Right lobe of liver (tissue), 6 donors: ENCODE measurements around the gene NLRP6. TPM values are rescaled to one million over a fixed set of nuclear protein-coding genes. Genes with fewer than 3 reads are reported as not detected.

Experiments used
- ATAC-seq, 4 donors: fragments of 200-7000 bp; cut with Tn5 transposase; one replicate each; pipeline ENCODE4 v1.9.1; 2020; ENCODE audit warnings: mild to moderate bottlenecking in 4 of 4, moderate library complexity in 4 of 4
- DNase-seq, 3 donors: peaks; one replicate each; pipeline ENCODE4 v3.0.0-alpha.2; 2020
- H3K27ac ChIP-seq, 3 donors: fragments of 200-600 bp; one replicate each; pipeline ENCODE4 v1.8.0; 2022
- H3K27me3 ChIP-seq, 2 donors: fragments of 200-600 bp; one replicate each; pipeline ENCODE4 v1.8.0; 2022
- H3K36me3 ChIP-seq, 4 donors: fragments of 200-600 bp; sonication (generic) in 1 of 4; one replicate each; pipeline versions ENCODE4 v1.5.1 to v1.8.0; 2017 to 2022; ENCODE audit warnings: control low read depth in 1 of 4
- H3K4me1 ChIP-seq, 4 donors: fragments of 200-600 bp; sonication (generic) in 1 of 4; one replicate each; pipeline versions ENCODE4 v1.5.1 to v1.8.0; 2017 to 2022; ENCODE audit warnings: control low read depth in 1 of 4
- H3K4me3 ChIP-seq, 3 donors: fragments of 200-600 bp; one replicate each; pipeline ENCODE4 v1.8.0; 2022
- H3K9me3 ChIP-seq, 4 donors: fragments of 200-600 bp; sonication (generic) in 1 of 4; one replicate each; pipeline versions ENCODE4 v1.5.1 to v1.8.0; 2017 to 2022; ENCODE audit warnings: control low read depth in 1 of 4
- CTCF ChIP-seq, 4 donors: fragments of 200-600 bp in 3 of 4; fragments of 450-650 bp in 1 of 4; IDR thresholded peaks; one replicate each; pipeline versions ENCODE4 v1.5.1 to v1.8.0; 2016 to 2022; ENCODE audit warnings: antibody characterized with exemption in 4 of 4, mild to moderate bottlenecking in 2 of 4
- POLR2A ChIP-seq: fragments of 450-650 bp; IDR thresholded peaks from one replicate; pipeline ENCODE4 v1.6.1; 2017; ENCODE audit warnings: antibody characterized with exemption, mild to moderate bottlenecking
- WGBS: methylation state at CpG from one replicate; pipeline ENCODE4 v1.1.6; 2018; ENCODE audit warnings: low coverage, low lambda C conversion rate; ENCODE audit not compliant: insufficient coverage; ENCODE audit errors: missing lambda C conversion rate; 5-methylcytosine and 5-hydroxymethylcytosine counted together
- intact Hi-C, 2 donors: fragments of 100-400 bp; cut with DNase I; formaldehyde crosslinking; loops; one replicate each; pipeline versions ENCODE4 v1.11.2 to v1.14.1; 2022
- total RNA-seq, 6 experiments: library from RNA; depleted of rRNA in 2 of 6; stranded (reverse); fragments of >200 nt in 2 of 6; fragmentation: NEBNext Ultra II Directional in 3 of 6; extraction: Animal tissue kit (Norgen Biotek cat#: 25700) in 3 of 6; gene quantifications; one replicate each; pipeline versions ENCODE4 v1.1.0 to v1.2.4, GENCODE V29; 2016 to 2023
- donor health status: DM: no; HTN: yes; CAD: no.
- donor health status: DM: no; HTN: no; CAD: no.
- donor health status: DM: no; HTN: no; CAD: no.
- donor health status: DM: no; HTN: yes; CAD: no.
- donor health status: DM: no; HTN: yes; CAD: no.

NLRP6 gene
- total RNA-seq, 6 experiments from 2014 or later, result 0.22 to 6.2 (median 1.6) TPM

DNA sequence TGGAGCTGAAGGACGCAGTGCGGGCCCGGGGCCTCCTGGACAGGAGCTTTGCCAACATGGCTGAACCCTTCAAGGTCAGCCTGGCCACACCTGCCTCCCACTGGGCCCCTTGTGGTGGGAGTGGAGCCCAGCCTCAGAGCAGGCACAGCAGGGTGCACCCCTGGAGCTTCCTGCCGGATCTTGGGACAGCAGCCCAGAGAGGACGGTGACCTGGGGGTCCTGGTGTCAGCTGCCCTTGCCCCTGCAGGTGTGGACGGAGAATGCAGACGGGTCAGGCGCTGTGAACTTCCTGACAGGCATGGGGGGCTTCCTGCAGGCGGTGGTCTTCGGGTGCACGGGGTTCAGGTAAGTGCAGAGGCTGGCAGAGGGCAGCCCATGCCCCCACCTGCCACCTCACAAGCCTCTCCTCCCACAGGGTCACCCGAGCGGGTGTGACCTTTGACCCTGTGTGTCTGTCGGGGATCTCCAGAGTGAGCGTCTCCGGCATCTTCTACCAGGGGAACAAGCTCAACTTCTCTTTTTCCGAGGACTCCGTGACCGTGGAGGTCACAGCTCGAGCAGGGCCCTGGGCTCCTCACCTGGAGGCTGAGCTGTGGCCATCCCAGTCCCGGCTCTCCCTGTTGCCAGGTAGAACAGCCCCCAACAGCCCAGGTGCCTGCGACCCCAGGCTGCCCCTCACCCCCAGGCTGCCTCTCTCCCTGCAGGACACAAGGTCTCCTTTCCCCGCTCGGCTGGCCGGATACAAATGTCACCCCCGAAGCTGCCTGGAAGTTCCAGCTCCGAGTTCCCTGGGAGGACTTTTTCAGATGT is 15.8 kb downstream of the NLRP6 start:
- no peak for ATAC-seq
- Histone ChIP-seq H3K4me3 (no peak overlapping the region), H3K27me3 (no peaks in the 10 kb centered on the region), H3K36me3 (no peaks in the 10 kb centered on the region), H3K4me1 (no peaks in the 10 kb centered on the region), H3K27ac (no peak overlapping the region), H3K9me3 (no peaks in the 10 kb centered on the region)
- peak in 2 of 3 donors; percentile 17 to 49 for DNase-seq
- WGBS, result no CpG with 5 or more reads among the region's 27 CpGs
- TF ChIP-seq POLR2A (no peak), CTCF (IDR thresholded peaks at IDR 0.05) (no peak)
- intact Hi-C loops, result loop anchor here in 1 of 2 donors (5.0 kb wide), 1 partner anchor 73 kb away; the partner anchor contains the start of gene B4GALNT4

DNA sequence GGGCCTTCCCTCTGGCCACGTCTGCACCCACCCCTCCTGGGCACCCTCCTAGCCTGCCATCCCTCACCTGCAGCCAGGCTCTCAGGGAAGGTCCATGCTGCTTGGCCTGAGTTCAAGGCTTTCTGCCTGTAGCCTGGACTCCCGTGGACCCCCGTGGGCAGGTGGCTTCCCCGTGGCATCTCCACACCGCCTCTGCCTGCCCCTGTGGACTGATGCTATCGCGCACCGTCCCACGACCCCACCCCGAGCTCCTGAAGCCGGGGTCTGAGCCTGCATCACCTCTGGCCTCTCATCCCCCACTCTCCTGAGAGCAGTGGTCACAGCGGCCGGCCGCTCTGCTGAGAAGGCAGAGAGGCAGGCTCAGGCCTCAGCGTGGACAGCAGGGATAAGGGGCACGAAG is 16.6 kb downstream of the NLRP6 start:
- no peak overlapping the region for H3K4me3 ChIP-seq
- H3K27me3 ChIP-seq, result no peaks in the 10 kb centered on the region
- H3K9me3 ChIP-seq, result no peaks in the 10 kb centered on the region
- 92% methylated on average over 11 of the region's 16 CpGs for WGBS
- DNase-seq (peak in 1 of 3 donors; percentile 17), ATAC-seq (no peak)
- intact Hi-C loops, result loop anchor here in 1 of 2 donors (5.0 kb wide), 1 partner anchor 73 kb away; the partner anchor contains the start of gene B4GALNT4
- TF ChIP-seq POLR2A (no peak), CTCF (IDR thresholded peaks at IDR 0.05) (no peak)
- no peaks in the 10 kb centered on the region for H3K4me1 ChIP-seq
- no peaks in the 10 kb centered on the region for H3K36me3 ChIP-seq
- H3K27ac ChIP-seq, result no peak overlapping the region

DNA sequence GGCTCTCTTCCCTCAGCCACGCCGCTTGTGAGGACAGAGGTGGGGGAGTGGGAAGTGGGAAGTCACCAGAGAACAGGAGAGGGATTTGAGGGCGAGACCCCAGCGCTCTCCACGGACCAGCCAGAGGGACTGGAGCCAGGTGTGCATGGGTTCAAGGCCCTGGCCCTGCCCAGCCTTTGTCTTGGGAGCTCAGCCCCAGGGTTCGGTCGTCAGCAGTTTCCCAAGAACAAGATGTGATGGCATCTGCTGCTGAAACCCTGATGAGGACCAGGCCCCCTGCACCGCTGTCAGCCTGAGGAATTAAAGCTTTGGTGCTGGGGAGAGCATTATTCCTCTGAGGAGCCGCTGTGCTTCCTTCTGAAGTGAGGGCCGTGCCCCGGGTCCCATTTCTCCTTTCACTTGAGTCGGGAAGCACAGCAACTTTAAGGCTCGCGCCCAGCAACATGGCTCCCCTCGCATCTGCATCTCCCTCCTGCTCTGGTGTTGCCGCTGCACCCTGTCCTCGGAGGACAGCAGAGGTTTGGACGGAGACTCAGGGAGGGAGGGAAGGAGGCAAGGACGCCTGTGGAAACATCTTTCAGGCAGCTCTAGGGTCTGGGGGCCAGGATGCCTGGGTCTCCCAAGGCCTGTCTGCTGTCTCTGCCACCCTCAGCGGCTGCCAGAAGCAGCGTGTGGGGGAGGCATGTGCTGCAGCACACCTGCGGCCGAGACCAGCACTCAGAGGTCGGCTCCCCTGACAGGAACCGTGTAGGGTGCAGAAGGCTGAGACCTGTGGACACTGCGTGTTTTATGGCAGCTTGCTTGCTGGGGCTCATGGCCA is 17.4 kb downstream of the NLRP6 start:
- no peak overlapping the region for H3K27ac ChIP-seq
- intact Hi-C loops, result no loop called here
- 78% methylated on average over 6 of the region's 26 CpGs for WGBS
- H3K9me3 ChIP-seq, result no peaks in the 10 kb centered on the region
- H3K4me1 ChIP-seq, result no peaks in the 10 kb centered on the region
- no peak overlapping the region for H3K4me3 ChIP-seq
- no peaks in the 10 kb centered on the region for H3K27me3 ChIP-seq
- ATAC-seq (no peak), DNase-seq (peak in 2 of 3 donors; percentile 16 to 52)
- TF ChIP-seq CTCF (IDR thresholded peaks at IDR 0.05), result no peak
- no peak for TF ChIP-seq POLR2A
- no peaks in the 10 kb centered on the region for H3K36me3 ChIP-seq

GRCh38 chr11:296171-297050 is 18.2 kb downstream of the NLRP6 start:
- WGBS, result 40% methylated on average over 1 of the region's 35 CpGs
- TF ChIP-seq POLR2A (no peak), CTCF (IDR thresholded peaks at IDR 0.05) (no peak)
- H3K9me3 ChIP-seq, result no peaks in the 10 kb centered on the region
- H3K4me1 ChIP-seq, result no peaks in the 10 kb centered on the region
- peak in 2 of 3 donors; percentile 19 to 54 for DNase-seq
- H3K27me3 ChIP-seq, result no peaks in the 10 kb centered on the region
- ATAC-seq, result no peak
- intact Hi-C loops, result no loop called here
- no peak overlapping the region for H3K27ac ChIP-seq
- no peaks in the 10 kb centered on the region for H3K36me3 ChIP-seq
- H3K4me3 ChIP-seq, result no peak overlapping the region
